ENCODE data around the gene CDC6.

- TF ChIP-seq POLR2AphosphoS5 (IDR thresholded peaks at IDR 0.05) (peak; percentile 71), CTCF (IDR thresholded peaks at IDR 0.05) (no peak), EP300 (IDR thresholded peaks at IDR 0.05) (no peak)
Observed at GRCh38 chr17:40341808-40342503, 54.3 kb downstream of the CDC6 start.

Data from gastroesophageal sphincter (tissue), 3 donors.